Activated naive CD4-positive, alpha-beta T cell treated with anti-CD3 and anti-CD28 coated beads, Interleukin-2, amount 50 U/mL, for 24 hours (primary cell): ENCODE data around the gene RNF126.
"Not testable (repeated sequence)": the region's sequence is repeated elsewhere in the genome, so short reads cannot be mapped to it uniquely, and the experiment has no call there.

Experiments
- H3K27ac Mint-ChIP-seq: one replicate; pipeline ENCODE4 v1.8.0; 2021; ENCODE audit warnings: mild to moderate bottlenecking, mixed read lengths
- H3K27me3 Mint-ChIP-seq: one replicate; pipeline ENCODE4 v1.8.0; 2021; ENCODE audit warnings: mixed read lengths
- H3K36me3 Mint-ChIP-seq: one replicate; pipeline ENCODE4 v1.8.0; 2021; ENCODE audit warnings: mixed read lengths
- H3K4me1 Mint-ChIP-seq: one replicate; pipeline ENCODE4 v1.8.0; 2021; ENCODE audit warnings: mixed read lengths
- H3K4me3 Mint-ChIP-seq: one replicate; pipeline ENCODE4 v1.8.0; 2021; ENCODE audit warnings: mild to moderate bottlenecking, mixed read lengths
- H3K9me3 Mint-ChIP-seq: one replicate; pipeline ENCODE4 v1.8.0; 2021; ENCODE audit warnings: mixed read lengths

Gene RNF126

GRCh38 chr19:633068-633785, 29.8 kb downstream of the RNF126 start, which contains the start of gene POLRMT:
Gene POLRMT (minus strand): TSS chr19:633537. CDS start chr19:633512, 25 bp downstream.
- no peaks in the 10 kb centered on the region for H3K27me3 Mint-ChIP-seq
- peak within 1 kb of the TSS; percentile 96 for H3K4me3 Mint-ChIP-seq
- H3K9me3 Mint-ChIP-seq: no peaks in the 10 kb centered on the region
- peaks cover 36% of the 10 kb centered on the region for H3K4me1 Mint-ChIP-seq
- peak within 1 kb of the TSS; percentile 98 for H3K27ac Mint-ChIP-seq
- peaks cover 7% of the 10 kb centered on the region for H3K36me3 Mint-ChIP-seq

- Mint-ChIP-seq H3K4me3 (peak overlapping the region; percentile 96), H3K4me1 (peaks cover 36% of the 10 kb centered on the region), H3K27me3 (no peaks in the 10 kb centered on the region), H3K36me3 (peaks cover 8% of the 10 kb centered on the region), H3K9me3 (no peaks in the 10 kb centered on the region), H3K27ac (peak overlapping the region; percentile 98)
Observed at GRCh38 chr19:632579-633067, 30.4 kb downstream of the RNF126 start.

- Mint-ChIP-seq H3K27ac (no peak overlapping the region), H3K27me3 (no peaks in the 10 kb centered on the region), H3K9me3 (no peaks in the 10 kb centered on the region), H3K4me1 (peaks cover 36% of the 10 kb centered on the region), H3K36me3 (peaks cover 10% of the 10 kb centered on the region), H3K4me3 (no peak overlapping the region)
Observed at GRCh38 chr19:629961-630714, 32.9 kb downstream of the RNF126 start.

- H3K27ac Mint-ChIP-seq, H3K27me3 Mint-ChIP-seq, H3K9me3 Mint-ChIP-seq, H3K4me3 Mint-ChIP-seq: not testable (repeated sequence)
- Mint-ChIP-seq H3K36me3 (peaks cover 10% of the 10 kb centered on the region), H3K4me1 (peaks cover 36% of the 10 kb centered on the region)
Observed at GRCh38 chr19:629515-629914, 33.5 kb downstream of the RNF126 start.

GRCh38 chr19:628168-628567, 34.8 kb downstream of the RNF126 start:
- H3K36me3 Mint-ChIP-seq: peaks cover 10% of the 10 kb centered on the region

GRCh38 chr19:626566-626965, 36.4 kb downstream of the RNF126 start:
- H3K27me3 Mint-ChIP-seq, H3K27ac Mint-ChIP-seq, H3K9me3 Mint-ChIP-seq, H3K4me3 Mint-ChIP-seq: not testable (repeated sequence)
- peaks cover 21% of the 10 kb centered on the region for H3K4me1 Mint-ChIP-seq
- peaks cover 10% of the 10 kb centered on the region for H3K36me3 Mint-ChIP-seq

More at GRCh38 chr19:628168-628567, 34.8 kb downstream of the RNF126 start:
- H3K9me3 Mint-ChIP-seq: no peaks in the 10 kb centered on the region
- H3K27me3 Mint-ChIP-seq: no peaks in the 10 kb centered on the region
- no peak overlapping the region for H3K4me3 Mint-ChIP-seq
- H3K27ac Mint-ChIP-seq: no peak overlapping the region
- H3K4me1 Mint-ChIP-seq: peaks cover 28% of the 10 kb centered on the region

- no peak overlapping the region for H3K4me3 Mint-ChIP-seq
- H3K4me1 Mint-ChIP-seq: peaks cover 15% of the 10 kb centered on the region
- no peak overlapping the region for H3K27ac Mint-ChIP-seq
- no peaks in the 10 kb centered on the region for H3K27me3 Mint-ChIP-seq
- peaks cover 10% of the 10 kb centered on the region for H3K36me3 Mint-ChIP-seq
- H3K9me3 Mint-ChIP-seq: no peaks in the 10 kb centered on the region
Observed at GRCh38 chr19:625257-625656, 37.8 kb downstream of the RNF126 start.

- Mint-ChIP-seq H3K36me3 (peaks cover 8% of the 10 kb centered on the region), H3K27me3 (no peaks in the 10 kb centered on the region), H3K9me3 (no peaks in the 10 kb centered on the region), H3K27ac (no peak overlapping the region), H3K4me3 (no peak overlapping the region), H3K4me1 (peaks cover 11% of the 10 kb centered on the region)
Observed at GRCh38 chr19:624433-625109, 38.4 kb downstream of the RNF126 start.

- peak overlapping the region; percentile 17 for H3K27ac Mint-ChIP-seq
- peaks cover 7% of the 10 kb centered on the region for H3K36me3 Mint-ChIP-seq
- H3K27me3 Mint-ChIP-seq: no peaks in the 10 kb centered on the region
Observed at GRCh38 chr19:623974-624373, 39.0 kb downstream of the RNF126 start.

GRCh38 chr19:623175-623916, 39.7 kb downstream of the RNF126 start:
- H3K27me3 Mint-ChIP-seq: no peaks in the 10 kb centered on the region
- no peaks in the 10 kb centered on the region for H3K9me3 Mint-ChIP-seq
- no peak overlapping the region for H3K4me3 Mint-ChIP-seq
- H3K27ac Mint-ChIP-seq: no peak overlapping the region
- H3K4me1 Mint-ChIP-seq: peaks cover 2% of the 10 kb centered on the region
- peaks cover 6% of the 10 kb centered on the region for H3K36me3 Mint-ChIP-seq

More at GRCh38 chr19:623974-624373, 39.0 kb downstream of the RNF126 start:
- H3K4me3 Mint-ChIP-seq: no peak overlapping the region
- peaks cover 8% of the 10 kb centered on the region for H3K4me1 Mint-ChIP-seq
- no peaks in the 10 kb centered on the region for H3K9me3 Mint-ChIP-seq

GRCh38 chr19:622666-623065, 40.3 kb downstream of the RNF126 start:
- Mint-ChIP-seq H3K36me3 (peaks cover 4% of the 10 kb centered on the region), H3K4me1 (no peaks in the 10 kb centered on the region), H3K27me3 (no peaks in the 10 kb centered on the region), H3K27ac (no peak overlapping the region), H3K4me3 (no peak overlapping the region), H3K9me3 (no peaks in the 10 kb centered on the region)

- no peak overlapping the region for H3K4me3 Mint-ChIP-seq
- peaks cover 3% of the 10 kb centered on the region for H3K36me3 Mint-ChIP-seq
- H3K27ac Mint-ChIP-seq: no peak overlapping the region
- no peaks in the 10 kb centered on the region for H3K9me3 Mint-ChIP-seq
- H3K27me3 Mint-ChIP-seq: no peaks in the 10 kb centered on the region
- no peaks in the 10 kb centered on the region for H3K4me1 Mint-ChIP-seq
Observed at GRCh38 chr19:621819-622218, 41.2 kb downstream of the RNF126 start.

- not testable (repeated sequence) for H3K9me3 Mint-ChIP-seq, H3K36me3 Mint-ChIP-seq, H3K4me1 Mint-ChIP-seq, H3K27ac Mint-ChIP-seq, H3K4me3 Mint-ChIP-seq, H3K27me3 Mint-ChIP-seq
Observed at GRCh38 chr19:621191-621590, 41.8 kb downstream of the RNF126 start.

GRCh38 chr19:620166-620862, 42.7 kb downstream of the RNF126 start:
- H3K4me3 Mint-ChIP-seq: no peak overlapping the region
- no peak overlapping the region for H3K27ac Mint-ChIP-seq

More at GRCh38 chr19:620166-620862, 42.7 kb downstream of the RNF126 start:
- Mint-ChIP-seq H3K4me1 (peaks cover 3% of the 10 kb centered on the region), H3K36me3 (peaks cover 5% of the 10 kb centered on the region), H3K9me3 (no peaks in the 10 kb centered on the region), H3K27me3 (peaks cover 2% of the 10 kb centered on the region)
